Measurements from ENCODE around the gene TENM4.

The TENM4 gene

DNA sequence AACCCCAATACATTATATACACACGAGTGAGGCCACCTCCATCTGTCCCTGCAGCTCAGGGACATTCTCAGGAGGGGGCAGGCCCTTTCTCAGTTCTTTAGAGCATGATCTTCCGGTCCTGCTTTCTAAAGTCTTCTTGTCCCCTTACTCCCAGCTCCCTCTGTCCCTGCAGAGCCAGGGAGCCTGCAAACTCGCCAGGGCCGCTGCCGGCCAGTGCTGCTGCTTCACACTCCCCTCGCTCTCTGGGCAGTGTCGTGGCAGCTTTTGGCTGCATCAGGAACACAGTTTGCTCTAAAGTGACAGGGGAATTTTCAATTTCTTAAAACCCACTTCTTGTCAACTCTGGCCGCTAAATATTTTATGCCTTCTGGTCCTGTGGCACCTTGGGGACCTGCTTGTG, 736.0 kb downstream of the TENM4 start:
- DNase-seq (ENCODE audit: low spot score) = no peak

DNA sequence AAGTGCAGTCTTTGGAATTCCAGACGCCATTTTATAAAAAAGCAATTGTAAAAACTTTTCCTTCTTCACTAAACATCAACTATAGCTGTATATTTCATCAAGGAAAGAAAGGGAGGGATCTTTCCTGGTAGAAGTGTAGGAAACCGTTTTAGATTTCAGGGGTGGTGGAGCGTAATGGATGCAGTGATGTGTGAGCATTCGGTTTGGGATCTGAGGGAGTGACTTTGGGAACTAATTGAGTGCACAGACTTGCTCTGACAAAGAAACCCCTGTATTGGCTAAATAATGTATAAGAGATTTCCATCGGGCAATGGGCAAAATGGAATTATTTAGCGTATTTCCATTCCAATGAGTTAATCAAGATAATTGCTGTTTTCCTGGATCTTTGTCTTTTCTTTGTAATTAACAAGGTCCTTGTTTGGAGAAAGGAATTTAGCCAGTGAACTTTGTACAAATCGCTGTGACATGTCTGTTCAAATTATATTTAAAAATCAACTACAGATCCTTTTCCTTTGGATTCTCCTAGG, 741.2 kb downstream of the TENM4 start:
- DNase-seq (ENCODE audit: low spot score) = no peak

DNA sequence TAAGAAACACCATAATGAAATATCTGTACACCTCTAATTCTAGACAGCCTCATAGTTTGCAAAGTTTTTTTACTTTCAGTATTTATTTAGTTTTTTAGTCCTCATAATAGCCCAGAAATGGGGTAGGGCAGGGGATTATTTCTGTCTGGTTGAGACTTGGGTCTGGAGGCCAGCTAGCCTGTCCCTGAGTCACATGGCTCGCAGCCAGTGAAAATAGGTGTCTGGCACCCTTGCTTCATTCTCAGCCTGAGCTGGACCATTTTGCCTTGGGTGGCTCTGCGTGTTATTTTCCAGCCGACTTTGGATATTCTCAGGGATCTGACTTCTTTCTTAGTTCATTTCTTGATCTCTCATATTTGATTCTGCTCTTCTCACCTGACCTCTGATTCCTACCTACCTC, 742.2 kb downstream of the TENM4 start:
- peak; percentile 46 for DNase-seq (ENCODE audit: low spot score)

DNA sequence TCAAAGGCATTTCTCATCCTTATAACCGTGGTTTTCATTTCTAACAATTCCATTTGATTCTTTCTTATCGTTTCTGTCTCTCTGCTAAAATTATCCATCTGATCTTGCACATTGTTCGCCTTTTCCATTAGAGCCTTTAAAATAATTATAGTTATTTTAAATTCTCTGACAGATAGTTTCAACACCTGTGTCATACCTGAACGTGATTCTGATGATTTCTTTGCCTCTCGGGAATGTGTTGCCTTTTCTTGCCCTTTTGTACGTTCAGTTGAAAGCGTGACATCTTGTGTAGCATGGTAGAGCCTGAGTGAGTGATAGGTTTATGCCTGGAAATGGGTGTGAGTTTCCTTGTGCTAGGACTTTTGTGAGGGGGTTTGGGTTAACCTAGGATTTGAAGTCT, 744.7 kb downstream of the TENM4 start:
- no peak for DNase-seq (ENCODE audit: low spot score)

DNA sequence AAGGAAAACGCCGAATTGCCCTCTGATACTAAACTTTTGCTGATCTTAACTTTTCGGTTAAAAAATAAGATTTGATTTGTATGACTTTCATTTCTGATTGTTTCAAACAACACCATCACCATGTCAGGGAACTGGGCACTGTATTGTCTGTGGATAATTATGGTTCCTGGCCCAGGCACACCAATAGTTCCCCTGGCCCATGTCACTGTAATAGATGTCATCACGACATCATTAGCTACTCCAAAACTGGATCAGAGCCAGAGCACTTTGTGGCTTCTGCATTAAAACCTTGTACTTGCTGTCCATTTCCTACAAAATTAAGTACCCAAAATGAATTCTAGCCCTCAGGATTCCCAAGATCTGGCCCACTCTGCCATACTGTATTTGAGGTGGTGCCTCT, 746.7 kb downstream of the TENM4 start:
- no peak for DNase-seq (ENCODE audit: low spot score)

DNA sequence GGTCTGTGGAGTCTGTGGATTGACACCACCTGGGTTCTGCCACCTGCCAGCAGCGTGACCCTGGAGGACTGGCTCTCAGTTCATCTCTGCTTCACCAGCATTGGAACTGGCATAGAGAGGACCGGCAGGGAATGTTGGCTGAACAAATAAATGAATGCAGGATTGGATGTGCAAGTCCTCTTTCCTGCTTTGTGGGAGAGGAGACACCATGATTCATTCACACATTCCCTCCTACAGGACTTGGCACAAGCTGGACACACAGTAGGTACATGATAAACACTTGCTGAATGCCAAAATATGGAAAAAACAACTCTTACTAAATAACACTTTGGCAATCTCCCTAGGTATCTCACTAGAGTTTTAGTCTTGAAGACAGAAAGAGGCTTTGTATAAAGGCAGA, 749.6 kb downstream of the TENM4 start:
- no peak for DNase-seq (ENCODE audit: low spot score)

DNA sequence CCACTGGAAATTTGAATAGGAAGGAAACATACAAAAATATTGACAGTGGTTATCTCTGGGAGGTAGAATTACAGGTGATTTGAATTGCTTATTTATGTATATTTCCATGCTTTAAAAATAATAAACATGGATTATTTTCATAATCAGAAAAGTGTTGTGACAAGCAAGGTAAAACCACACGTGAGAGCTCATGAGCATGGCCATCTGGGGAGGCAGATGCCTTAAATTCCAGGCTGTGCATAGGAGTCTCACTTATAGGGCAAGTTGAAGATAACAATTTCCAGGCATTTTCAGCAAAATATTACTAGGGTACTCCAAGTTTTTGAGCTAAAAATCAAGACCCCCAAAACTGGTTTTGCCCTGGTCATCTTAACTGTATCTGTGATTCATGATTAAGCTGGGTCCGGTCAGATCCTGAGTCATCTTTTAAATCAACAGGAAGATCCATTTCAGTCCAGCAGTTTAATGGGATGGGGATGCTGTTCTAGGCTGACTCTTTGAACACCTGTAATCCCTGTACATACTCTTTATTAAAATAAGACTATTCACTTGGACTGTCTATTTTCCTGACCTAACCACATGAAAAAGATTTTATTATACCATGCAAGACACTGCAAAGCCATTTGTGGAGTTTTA, 750.4 kb downstream of the TENM4 start:
- peak; percentile 44 for DNase-seq (ENCODE audit: low spot score)

DNA sequence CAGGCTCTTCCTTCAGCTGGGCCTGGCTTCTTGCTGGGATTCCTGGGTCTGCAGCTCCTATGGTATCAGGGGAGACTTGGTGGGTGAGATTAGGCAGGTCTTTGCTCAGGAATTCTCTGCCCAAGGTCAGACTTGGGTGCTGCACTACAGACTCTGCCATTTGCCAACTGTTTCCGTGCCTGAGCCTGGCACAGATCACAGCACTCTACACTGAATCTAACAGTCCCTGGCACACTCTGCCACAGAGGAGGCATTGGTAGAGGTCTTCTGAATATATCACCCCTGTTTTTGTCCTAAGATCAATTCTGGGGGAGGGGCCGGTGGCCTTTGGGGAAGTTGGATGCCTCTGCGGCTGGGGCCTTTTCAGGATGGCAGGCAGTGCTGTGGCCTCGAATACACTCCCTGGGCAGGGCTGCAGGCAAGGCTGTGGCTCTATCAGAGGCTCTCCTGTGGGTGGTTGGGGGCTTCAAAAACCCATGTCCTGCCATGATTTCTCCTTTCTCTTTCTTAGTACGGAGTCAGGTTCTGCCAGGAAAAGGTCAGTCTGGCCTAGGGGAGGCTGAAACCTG, 751.2 kb downstream of the TENM4 start:
- no peak for DNase-seq (ENCODE audit: low spot score)

DNA sequence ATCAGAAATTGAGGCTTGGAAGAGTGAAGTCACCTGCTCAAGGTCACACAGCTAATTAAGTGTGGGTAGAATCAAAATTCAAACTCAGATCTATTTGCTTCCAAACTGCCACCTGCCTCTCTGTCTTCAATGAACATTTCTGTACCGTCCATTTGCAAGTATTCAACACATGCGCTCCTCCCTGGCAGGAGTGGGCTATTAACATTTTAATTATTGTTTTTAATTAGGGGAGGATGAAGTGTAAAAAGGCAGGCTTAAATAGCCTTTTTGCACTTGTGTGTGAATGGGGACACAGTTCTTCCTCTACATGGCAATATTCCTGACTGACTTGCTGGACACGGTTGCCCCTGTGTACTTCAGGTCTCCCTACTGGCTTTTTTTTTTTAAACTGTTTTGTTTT, 751.7 kb downstream of the TENM4 start:
- DNase-seq (ENCODE audit: low spot score) = no peak

DNA sequence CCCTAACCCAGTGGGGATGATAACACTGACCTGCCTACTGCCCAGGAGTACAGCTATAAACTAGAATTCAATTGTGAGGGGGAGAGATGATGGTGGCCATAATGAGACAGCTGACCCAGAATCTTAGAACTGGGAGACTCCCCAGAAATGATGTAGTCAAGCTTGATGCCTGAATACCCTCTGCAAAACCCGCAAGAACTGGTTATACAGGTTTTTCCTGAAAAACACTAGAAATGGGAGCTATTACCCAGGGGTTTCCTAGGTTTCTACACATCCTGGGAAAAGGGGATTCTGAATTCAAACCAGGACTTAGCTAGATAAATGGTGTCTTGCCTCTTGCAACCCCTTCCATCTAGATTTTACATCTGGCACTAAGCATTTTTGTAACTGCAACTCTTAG, 752.4 kb downstream of the TENM4 start:
- no peak for DNase-seq (ENCODE audit: low spot score)

DNA sequence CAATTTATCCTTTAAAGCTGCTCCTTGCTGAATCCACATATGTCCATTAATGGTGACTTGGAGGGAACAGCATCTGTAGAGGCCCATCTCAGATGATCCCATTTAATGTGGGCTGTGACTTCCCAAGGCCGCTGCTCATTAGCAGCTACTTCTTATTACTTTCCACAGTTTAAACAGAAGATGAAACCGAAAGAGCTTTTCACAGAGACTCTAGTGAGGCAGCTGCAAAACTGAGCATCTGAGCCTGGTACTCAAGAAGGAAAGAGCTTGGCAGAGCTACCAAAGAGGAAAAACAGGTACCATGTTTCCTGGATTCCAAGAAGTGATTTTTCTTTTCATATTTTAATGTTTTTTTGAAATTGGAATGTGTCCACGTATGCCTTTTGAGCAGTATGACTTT, 755.7 kb downstream of the TENM4 start:
- DNase-seq (ENCODE audit: low spot score) = no peak

DNA sequence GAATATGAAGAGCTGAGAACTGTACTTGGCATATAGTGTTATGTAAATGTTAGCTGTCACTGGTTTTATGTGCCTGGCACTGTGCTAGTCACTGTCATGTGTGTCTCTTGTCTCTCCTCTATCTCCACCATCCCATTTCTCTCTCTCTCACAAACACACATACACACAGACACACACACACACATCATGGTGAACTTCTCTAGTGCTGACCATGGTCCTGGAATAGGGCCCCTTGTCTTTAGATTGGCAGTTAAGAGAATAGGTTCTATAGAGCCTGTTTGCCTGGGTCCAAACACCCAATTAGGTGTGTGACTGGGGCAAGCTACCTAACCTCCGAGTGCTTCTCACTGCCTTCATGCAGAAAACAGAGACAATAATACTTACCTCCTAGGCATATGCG, 756.5 kb downstream of the TENM4 start:
- no peak for DNase-seq (ENCODE audit: low spot score)

DNA sequence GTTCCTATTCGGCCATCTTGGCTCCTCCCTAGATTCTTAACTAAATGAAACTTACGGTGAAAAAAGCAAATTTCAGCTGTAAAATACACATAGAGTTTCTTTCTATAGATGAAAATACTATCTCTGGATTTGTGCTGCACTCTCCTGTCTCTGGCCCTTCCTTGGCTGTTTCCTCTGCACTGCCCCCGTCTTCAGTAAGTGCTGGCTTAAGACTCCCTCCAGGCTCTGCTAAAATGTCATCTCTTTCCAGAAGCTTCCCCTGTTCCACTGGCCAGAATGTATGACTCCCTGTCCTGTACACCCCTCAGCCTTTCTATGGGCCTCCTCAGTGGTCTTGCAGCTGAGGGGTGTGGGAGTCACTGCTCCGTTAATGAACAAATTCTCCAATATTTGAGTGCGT, 757.1 kb downstream of the TENM4 start:
- no peak for DNase-seq (ENCODE audit: low spot score)

DNA sequence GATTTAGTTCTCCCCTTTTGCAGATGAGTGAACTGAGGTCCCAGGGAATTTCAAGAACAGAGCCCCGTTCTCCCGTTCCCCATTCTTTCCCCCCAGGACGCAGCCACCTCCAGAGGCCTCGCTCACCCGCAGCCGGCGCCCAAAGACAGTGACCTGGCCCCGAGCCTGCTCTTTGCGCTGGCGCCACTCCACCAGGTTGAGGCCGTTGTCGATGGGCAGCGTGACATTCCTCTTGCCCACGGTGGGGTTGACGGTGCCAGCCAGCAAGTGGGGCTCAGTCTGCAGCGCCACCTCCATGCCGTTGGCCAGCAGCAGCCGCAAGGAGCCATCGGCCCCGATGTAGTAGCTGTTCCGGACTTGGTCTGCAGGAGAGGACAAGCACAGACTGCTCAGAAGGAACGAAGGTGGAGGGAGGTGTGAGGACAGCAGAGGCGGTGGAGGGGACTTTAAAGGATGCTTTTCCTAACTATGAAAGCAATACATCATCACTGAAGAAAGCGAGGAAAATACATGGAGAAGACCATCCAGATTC, 764.7 kb downstream of the TENM4 start:
- DNase-seq (ENCODE audit: low spot score) = no peak

DNA sequence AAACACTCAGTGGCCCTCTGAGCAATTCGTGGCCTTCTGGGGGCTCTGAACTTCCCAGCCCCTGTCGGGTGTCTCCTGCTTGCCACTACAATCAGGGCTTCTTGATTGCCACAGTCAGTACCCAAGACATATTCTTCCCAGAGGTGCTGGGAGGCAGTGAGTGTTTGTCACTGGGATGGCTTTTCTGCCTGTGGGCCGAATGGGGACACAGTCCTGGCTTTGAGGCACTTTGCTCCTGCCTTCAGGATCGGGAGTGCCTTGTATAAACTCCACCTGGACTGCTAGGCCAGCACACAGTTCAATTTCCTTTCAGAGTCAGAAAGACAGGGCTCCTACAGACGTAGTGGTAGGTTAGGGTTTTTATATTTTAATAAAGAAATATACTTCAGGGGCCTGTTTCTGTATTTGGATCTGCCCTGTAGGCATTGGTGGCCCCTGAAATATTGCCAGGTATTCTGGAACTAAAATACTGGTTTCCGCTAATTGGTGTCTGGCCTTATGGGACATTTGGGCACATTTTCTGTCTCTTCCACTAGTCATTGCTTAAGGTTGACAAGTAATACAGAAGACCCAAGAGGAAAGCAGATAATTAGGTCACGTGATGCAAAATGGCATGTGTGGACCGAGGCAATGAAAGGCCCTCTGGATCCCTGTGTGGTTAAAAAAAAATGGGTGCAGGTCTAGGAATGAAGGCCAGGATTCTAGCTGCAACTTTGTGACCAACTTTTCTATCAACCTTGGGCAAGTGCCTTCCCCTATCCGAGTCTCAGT, 767.8 kb downstream of the TENM4 start:
- DNase-seq (ENCODE audit: low spot score) = no peak

DNA sequence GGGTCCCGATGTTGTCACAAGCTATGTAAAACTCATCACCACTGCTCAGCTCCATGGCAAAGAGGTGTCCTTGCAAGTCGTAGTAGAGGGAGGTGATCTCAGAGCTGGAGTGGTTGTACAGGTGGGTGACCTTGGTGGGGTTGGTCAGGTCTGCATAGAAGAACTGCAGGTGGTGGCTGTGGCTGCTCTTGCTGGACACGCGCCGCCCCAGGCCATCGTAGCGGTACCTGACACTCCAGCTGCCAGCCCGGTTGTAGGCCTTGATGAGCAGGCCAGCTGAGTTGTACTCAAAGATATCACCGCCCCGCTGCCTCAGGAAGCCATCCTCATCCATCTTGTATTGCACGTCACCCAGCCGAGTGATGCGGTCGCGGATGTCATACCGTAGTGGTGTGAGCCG, 771.6 kb downstream of the TENM4 start:
- DNase-seq (ENCODE audit: low spot score) = no peak

DNA sequence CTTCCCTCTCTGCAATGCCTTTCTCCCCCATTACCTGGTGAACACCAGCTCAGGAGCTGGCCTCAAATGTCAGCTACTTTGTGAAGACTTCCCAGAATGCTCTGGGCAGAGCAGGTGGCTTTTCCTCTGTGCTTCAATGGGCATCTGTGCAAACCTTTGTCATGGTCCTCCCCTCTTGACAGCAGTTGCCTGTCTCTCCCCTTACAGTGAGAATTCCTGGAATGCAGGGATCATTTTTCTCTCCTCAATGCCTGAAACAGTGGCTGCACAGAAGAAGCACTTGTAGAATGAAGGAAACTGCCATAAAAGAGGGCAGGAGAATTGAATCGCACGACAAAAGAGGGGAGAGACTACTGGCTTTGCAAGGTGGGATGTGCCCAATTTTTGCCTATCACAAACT, 773.4 kb downstream of the TENM4 start:
- DNase-seq (ENCODE audit: low spot score) = no peak

DNA sequence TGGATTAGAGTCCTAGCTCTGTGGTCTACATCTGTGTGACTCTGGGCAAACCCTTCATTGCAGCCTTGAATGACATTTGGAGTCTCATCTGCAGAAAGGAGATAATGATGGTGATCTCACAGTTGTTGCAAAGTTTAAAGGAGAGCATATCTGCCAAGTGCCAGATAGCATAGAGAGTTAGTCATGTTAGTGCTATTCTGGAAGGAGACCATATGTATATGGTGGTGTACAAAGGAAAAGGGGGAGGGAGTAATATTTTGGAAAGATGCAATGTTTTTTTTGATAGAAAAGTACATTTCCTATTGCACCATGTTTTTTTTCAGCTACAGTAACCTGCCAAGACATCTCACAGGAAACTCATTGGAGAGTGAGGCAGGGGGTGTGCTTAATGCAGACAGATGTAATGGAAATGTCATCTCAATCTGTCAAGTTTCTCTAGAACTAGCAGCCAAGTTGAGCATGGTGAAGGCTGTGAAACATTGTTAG, 774.1 kb downstream of the TENM4 start:
- peak; percentile 43 for DNase-seq (ENCODE audit: low spot score)

DNA sequence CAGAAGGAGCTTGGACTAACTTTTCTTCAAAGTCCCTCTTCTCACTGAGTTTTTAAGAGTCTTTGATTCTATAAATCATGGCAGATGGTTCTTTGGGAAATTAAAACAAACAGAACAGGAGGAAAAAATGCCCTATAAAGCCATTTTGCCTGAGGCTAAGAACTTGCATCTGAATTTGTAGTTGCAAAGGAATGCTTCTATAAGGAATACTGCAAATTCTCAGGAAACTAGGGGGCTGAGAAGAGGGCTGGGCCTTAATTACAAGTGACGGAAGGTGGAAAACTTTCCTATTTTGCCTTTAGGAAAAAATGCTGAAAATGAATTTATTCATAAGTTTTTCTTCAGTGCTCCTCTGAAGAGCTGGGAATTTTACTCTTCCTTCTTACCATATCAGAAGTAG, 776.2 kb downstream of the TENM4 start:
- DNase-seq (ENCODE audit: low spot score) = no peak

DNA sequence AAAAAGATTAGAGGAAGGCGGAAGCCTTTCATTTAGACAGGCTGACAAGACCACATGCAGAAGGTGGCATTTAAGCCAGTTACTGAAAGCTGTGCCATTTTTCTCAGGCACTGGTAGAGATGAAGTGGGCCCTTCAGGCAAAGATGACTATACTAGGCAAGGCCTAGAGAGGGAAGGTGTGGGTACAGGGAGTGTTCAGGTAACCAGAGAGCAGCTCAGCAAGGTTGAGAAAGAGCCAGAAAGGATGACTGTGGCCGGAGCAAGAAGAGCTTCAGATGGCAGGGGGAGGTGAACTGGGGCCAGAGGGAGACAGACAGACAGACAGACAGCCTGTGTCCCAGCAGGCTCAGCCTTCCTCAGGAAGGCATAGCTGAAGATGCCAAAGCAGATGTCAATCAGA, 778.0 kb downstream of the TENM4 start:
- DNase-seq (ENCODE audit: low spot score) = no peak

DNA sequence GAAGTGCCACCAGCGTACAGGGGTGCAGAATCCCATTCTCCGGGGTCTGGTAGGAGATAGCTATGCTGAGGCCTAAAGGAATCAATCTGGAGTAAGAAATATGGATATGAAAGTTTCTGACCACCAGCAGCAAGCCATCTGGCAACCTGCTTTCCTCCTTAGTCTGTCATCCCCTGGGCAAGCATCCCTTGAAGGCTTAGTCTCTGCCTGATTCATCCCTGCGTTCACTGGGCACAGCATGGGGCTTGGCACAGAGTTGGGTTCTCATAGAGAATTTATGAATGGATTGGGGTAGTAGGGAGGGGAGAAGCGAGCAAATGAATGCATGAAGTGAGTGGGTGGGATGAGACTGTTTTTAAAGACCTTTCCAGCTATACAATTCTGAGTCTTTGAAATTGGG, 780.4 kb downstream of the TENM4 start:
- DNase-seq (ENCODE audit: low spot score) = no peak

DNA sequence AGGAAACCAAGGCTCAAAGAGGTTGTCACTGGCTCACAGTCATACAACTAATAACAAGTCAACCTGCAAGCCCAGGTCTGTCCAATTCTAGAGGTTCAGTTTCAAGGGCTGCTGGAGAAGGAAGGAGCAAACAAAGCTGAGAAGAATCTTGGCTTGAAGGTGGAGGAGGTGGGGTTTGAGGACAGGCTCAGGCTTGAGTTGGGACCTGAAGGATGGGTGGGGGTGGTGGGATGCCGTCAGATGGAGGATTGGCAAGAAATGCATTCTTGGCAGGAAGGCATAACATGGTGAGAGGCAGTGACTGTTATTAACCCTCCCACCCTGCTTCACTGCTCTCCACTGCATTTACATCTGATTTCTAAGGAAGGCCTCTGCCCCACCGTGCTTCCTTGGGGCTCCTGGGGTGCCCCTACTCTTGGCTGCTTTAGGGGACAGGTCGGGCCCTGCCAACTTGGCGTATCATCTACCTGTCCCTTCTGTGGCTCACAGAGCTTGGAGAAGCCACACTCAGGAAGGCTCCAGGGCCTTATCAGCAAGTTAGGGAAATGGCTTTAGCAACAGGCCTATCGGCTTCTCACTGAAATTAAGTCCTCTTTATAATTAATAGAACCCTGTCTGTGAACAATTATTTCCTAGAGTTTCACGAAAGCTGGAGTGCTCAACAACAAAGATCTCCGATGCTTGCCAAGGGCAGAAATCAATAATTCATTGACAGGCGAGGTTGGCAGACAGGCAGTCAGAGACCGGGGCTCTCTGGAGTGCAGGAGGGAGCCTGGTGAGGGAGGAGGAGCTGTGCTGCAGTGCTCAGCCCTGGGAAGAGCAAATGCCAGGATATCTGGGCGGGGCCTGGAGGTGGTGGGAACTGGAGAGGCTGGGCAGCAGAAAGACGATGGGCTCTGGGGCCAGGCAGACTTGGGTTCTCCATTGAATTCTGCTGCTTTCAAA, 781.2 kb downstream of the TENM4 start:
- DNase-seq (ENCODE audit: low spot score) = no peak

All from AG08396 (cell line).